ENCODE measurements around the gene MACROD1.

DNA sequence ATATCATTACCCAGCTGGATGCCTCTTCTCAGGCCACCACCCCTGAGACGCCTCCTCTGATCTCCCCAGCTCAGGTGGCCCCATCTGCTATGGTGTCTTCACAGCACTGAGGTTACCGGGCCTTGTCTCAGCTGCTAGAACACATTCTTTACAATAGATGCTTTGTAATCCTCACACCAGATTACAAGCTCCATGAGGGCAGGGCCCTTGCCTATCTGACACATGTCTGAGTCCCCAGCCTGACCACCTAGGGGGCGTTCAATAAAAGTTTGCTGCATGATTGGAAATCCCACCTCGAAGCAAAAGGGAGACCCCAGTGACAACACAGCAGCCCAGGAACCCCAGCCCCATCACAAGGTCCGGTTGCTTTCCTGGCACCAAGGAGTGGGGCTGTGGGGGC is 2.0 kb downstream of the MACROD1 start:
- TF ChIP-seq, protein P1, sequence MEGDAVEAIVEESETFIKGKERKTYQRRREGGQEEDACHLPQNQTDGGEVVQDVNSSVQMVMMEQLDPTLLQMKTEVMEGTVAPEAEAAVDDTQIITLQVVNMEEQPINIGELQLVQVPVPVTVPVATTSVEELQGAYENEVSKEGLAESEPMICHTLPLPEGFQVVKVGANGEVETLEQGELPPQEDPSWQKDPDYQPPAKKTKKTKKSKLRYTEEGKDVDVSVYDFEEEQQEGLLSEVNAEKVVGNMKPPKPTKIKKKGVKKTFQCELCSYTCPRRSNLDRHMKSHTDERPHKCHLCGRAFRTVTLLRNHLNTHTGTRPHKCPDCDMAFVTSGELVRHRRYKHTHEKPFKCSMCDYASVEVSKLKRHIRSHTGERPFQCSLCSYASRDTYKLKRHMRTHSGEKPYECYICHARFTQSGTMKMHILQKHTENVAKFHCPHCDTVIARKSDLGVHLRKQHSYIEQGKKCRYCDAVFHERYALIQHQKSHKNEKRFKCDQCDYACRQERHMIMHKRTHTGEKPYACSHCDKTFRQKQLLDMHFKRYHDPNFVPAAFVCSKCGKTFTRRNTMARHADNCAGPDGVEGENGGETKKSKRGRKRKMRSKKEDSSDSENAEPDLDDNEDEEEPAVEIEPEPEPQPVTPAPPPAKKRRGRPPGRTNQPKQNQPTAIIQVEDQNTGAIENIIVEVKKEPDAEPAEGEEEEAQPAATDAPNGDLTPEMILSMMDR (IDR thresholded peaks at IDR 0.05; ENCODE audit: poor library complexity), result no peak
- TF ChIP-seq EZH2phosphoT487 (IDR thresholded peaks at IDR 0.05; ENCODE audit: low read depth, severe bottlenecking, unreplicated experiment), result no peak

Measured in hepatocyte (in vitro differentiated cells).